Measurements from ENCODE around the gene CCS. TPM values are rescaled to one million over a fixed set of nuclear protein-coding genes. Genes with fewer than 3 reads are reported as not detected.

The CCS gene
- total and polyA plus RNA-seq, 2 donors (not counting 1 experiment from before 2014, with no cell fraction given) = 22.5 to 42.4 TPM

- TF ChIP-seq CTCF (conservative IDR thresholded peaks at IDR 0.05 in 1 of 2, IDR thresholded peaks at IDR 0.05 in 1 of 2; ENCODE audit: low read depth in 1 of 2, low read length in 2 of 2) = no peak
These were observed 35.2 kb upstream of the CCS start for GRCh38 chr11:66557733-66558326.

GRCh38 chr11:66559142-66559865, 33.7 kb upstream of the CCS start:
- no peak overlapping the region for H3K9ac ChIP-seq (ENCODE audit: insufficient read depth, low read length)
- H3K4me3 ChIP-seq (replicated peaks in 1 of 4; ENCODE audit: control extremely low read depth in 1 of 4, insufficient read depth in 1 of 4, low read depth in 3 of 4, low read length in 4 of 4) = no peak overlapping the region
- H3K4me1 ChIP-seq (ENCODE audit: control insufficient read depth, extremely low read depth, insufficient read depth, low read length) = no peaks in the 10 kb centered on the region
- TF ChIP-seq EZH2 (IDR thresholded peaks at IDR 0.05; ENCODE audit: low read length, missing control alignments) (no peak), CTCF (conservative IDR thresholded peaks at IDR 0.05 in 1 of 2, IDR thresholded peaks at IDR 0.05 in 1 of 2; ENCODE audit: low read depth in 1 of 2, low read length in 2 of 2) (no peak)
- no peak overlapping the region for H2AFZ ChIP-seq (ENCODE audit: low read length)
- peak in 1 of 2 donors; percentile 17 for DNase-seq (ENCODE audit: low read depth in 2 of 2)
- H3K36me3 ChIP-seq (ENCODE audit: control insufficient read depth, insufficient read depth, low read length) = no peaks in the 10 kb centered on the region
- no peaks in the 10 kb centered on the region for H3K79me2 ChIP-seq (ENCODE audit: control insufficient read depth, insufficient read depth, low read length)
- H3K9me3 ChIP-seq (ENCODE audit: control insufficient read depth, insufficient read depth, low read depth, low read length) = no peaks in the 10 kb centered on the region
- H4K20me1 ChIP-seq (ENCODE audit: control insufficient read depth, extremely low read depth, insufficient read depth, low read length) = no peaks in the 10 kb centered on the region
- H3K27me3 ChIP-seq (ENCODE audit: control insufficient read depth, insufficient read depth, low read length) = peaks cover 16% of the 10 kb centered on the region
- H3K27ac ChIP-seq (ENCODE audit: insufficient read depth, low read length) = no peak overlapping the region
- H3K4me2 ChIP-seq (ENCODE audit: extremely low read depth, insufficient read depth, low read length) = no peak overlapping the region

More at GRCh38 chr11:66557733-66558326, 35.2 kb upstream of the CCS start:
- DNase-seq (ENCODE audit: low read depth in 2 of 2) = no peak
- H3K79me2 ChIP-seq (ENCODE audit: control insufficient read depth, insufficient read depth, low read length) = no peaks in the 10 kb centered on the region
- no peak overlapping the region for H2AFZ ChIP-seq (ENCODE audit: low read length)
- H3K9ac ChIP-seq (ENCODE audit: insufficient read depth, low read length) = no peak overlapping the region
- H3K27me3 ChIP-seq (ENCODE audit: control insufficient read depth, insufficient read depth, low read length) = peaks cover 16% of the 10 kb centered on the region
- H3K4me1 ChIP-seq (ENCODE audit: control insufficient read depth, extremely low read depth, insufficient read depth, low read length) = no peaks in the 10 kb centered on the region
- no peaks in the 10 kb centered on the region for H3K36me3 ChIP-seq (ENCODE audit: control insufficient read depth, insufficient read depth, low read length)
- no peak overlapping the region for H3K4me3 ChIP-seq (replicated peaks in 1 of 4; ENCODE audit: control extremely low read depth in 1 of 4, insufficient read depth in 1 of 4, low read depth in 3 of 4, low read length in 4 of 4)
- H3K4me2 ChIP-seq (ENCODE audit: extremely low read depth, insufficient read depth, low read length) = no peak overlapping the region
- H4K20me1 ChIP-seq (ENCODE audit: control insufficient read depth, extremely low read depth, insufficient read depth, low read length) = no peaks in the 10 kb centered on the region
- no peaks in the 10 kb centered on the region for H3K9me3 ChIP-seq (ENCODE audit: control insufficient read depth, insufficient read depth, low read depth, low read length)
- no peak overlapping the region for H3K27ac ChIP-seq (ENCODE audit: insufficient read depth, low read length)

GRCh38 chr11:66559866-66560676, 32.9 kb upstream of the CCS start:
- no peaks in the 10 kb centered on the region for H3K4me1 ChIP-seq (ENCODE audit: control insufficient read depth, extremely low read depth, insufficient read depth, low read length)
- H3K4me2 ChIP-seq (ENCODE audit: extremely low read depth, insufficient read depth, low read length) = no peak overlapping the region
- no peak overlapping the region for H3K4me3 ChIP-seq (replicated peaks in 1 of 4; ENCODE audit: control extremely low read depth in 1 of 4, insufficient read depth in 1 of 4, low read depth in 3 of 4, low read length in 4 of 4)
- no peak for DNase-seq (ENCODE audit: low read depth in 2 of 2)
- no peak overlapping the region for H3K27ac ChIP-seq (ENCODE audit: insufficient read depth, low read length)
- H3K27me3 ChIP-seq (ENCODE audit: control insufficient read depth, insufficient read depth, low read length) = peaks cover 16% of the 10 kb centered on the region
- no peaks in the 10 kb centered on the region for H3K9me3 ChIP-seq (ENCODE audit: control insufficient read depth, insufficient read depth, low read depth, low read length)
- no peak for TF ChIP-seq EZH2 (IDR thresholded peaks at IDR 0.05; ENCODE audit: low read length, missing control alignments)
- H2AFZ ChIP-seq (ENCODE audit: low read length) = no peak overlapping the region
- no peaks in the 10 kb centered on the region for H4K20me1 ChIP-seq (ENCODE audit: control insufficient read depth, extremely low read depth, insufficient read depth, low read length)
- no peaks in the 10 kb centered on the region for H3K79me2 ChIP-seq (ENCODE audit: control insufficient read depth, insufficient read depth, low read length)
- H3K9ac ChIP-seq (ENCODE audit: insufficient read depth, low read length) = no peak overlapping the region
- H3K36me3 ChIP-seq (ENCODE audit: control insufficient read depth, insufficient read depth, low read length) = no peaks in the 10 kb centered on the region
